ENCODE results near the gene LIMK1. TPM values are rescaled to one million over a fixed set of nuclear protein-coding genes. Genes with fewer than 3 reads are reported as not detected.

LIMK1 gene
- total RNA-seq, 2 experiments from 2014 or later, result 7.8 to 8.2 TPM

DNA sequence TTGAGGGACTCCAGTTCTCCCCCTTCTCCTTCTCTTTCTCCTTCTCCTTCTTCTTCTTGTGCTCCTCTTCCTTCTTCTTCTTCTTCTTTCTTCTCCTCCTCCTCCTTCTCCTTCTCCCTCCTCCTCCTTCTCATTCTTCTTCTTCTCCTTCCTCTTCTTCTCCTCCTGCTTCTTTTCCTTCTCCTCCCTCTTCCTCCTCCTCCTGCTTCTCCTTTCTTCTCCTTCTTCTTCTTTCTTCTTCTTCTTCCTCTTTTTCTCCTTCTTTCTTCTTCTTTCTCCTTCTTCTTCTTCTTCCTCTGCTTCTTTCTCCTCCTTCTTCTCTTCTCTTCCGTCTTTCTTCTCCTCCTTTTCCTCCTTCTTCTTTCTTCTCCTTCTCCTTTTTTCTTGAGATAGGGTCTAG, 25.6 kb upstream of the LIMK1 start:
- Mint-ChIP-seq H3K9me3 (no peaks in the 10 kb centered on the region), H3K27ac (no peak overlapping the region), H3K36me3 (ENCODE audit: low read depth) (no peaks in the 10 kb centered on the region), H3K4me1 (ENCODE audit: low read depth) (no peaks in the 10 kb centered on the region), H3K27me3 (no peaks in the 10 kb centered on the region), H3K4me3 (no peak overlapping the region)
- Histone ChIP-seq H3K36me3 (ENCODE audit: insufficient read depth, low read length) (no peaks in the 10 kb centered on the region), H3K9me3 (ENCODE audit: control insufficient read depth in 1 of 2, insufficient read depth in 1 of 2, low read length in 2 of 2) (peaks cover 0 to 5% of the 10 kb centered on the region in 2 experiments), H3K27ac (ENCODE audit: low read depth in 1 of 2, low read length in 2 of 2) (no peak overlapping the region), H3K27me3 (ENCODE audit: control insufficient read depth in 1 of 2, insufficient read depth in 2 of 2, low read length in 2 of 2) (peaks cover 0 to 3% of the 10 kb centered on the region in 2 experiments), H3K4me1 (ENCODE audit: insufficient read depth, low read length) (peaks cover 10% of the 10 kb centered on the region), H3K4me3 (ENCODE audit: low read length) (no peak overlapping the region)
- TF ChIP-seq CTCF (IDR thresholded peaks at IDR 0.05), result no peak
- ChIA-PET CTCF (no interaction called here), POLR2A (no interaction called here)
- DNase-seq (no peak), ATAC-seq (ENCODE audit: poor library complexity) (no peak)
- intact Hi-C loops (cut with DNase I, micrococcal nuclease), result no loop called here

- ATAC-seq (ENCODE audit: poor library complexity) (no peak), DNase-seq (no peak)
- TF ChIP-seq CTCF (IDR thresholded peaks at IDR 0.05), result no peak
- ChIA-PET POLR2A (no interaction called here), CTCF (no interaction called here)
- no peak overlapping the region for H3K27ac ChIP-seq (ENCODE audit: low read depth in 1 of 2, low read length in 2 of 2)
- H3K4me3 ChIP-seq (ENCODE audit: low read length), result no peak overlapping the region
- H3K4me1 ChIP-seq (ENCODE audit: insufficient read depth, low read length), result peaks cover 10% of the 10 kb centered on the region
- Mint-ChIP-seq H3K4me3 (no peak overlapping the region), H3K27me3 (no peaks in the 10 kb centered on the region), H3K4me1 (ENCODE audit: low read depth) (no peaks in the 10 kb centered on the region), H3K36me3 (ENCODE audit: low read depth) (no peaks in the 10 kb centered on the region), H3K27ac (no peak overlapping the region), H3K9me3 (no peaks in the 10 kb centered on the region)
- no peaks in the 10 kb centered on the region for H3K36me3 ChIP-seq (ENCODE audit: insufficient read depth, low read length)
- intact Hi-C loops (cut with DNase I, micrococcal nuclease), result no loop called here
- H3K27me3 ChIP-seq (ENCODE audit: control insufficient read depth in 1 of 2, insufficient read depth in 2 of 2, low read length in 2 of 2), result peaks cover 0 to 3% of the 10 kb centered on the region in 2 experiments
- H3K9me3 ChIP-seq (ENCODE audit: control insufficient read depth in 1 of 2, insufficient read depth in 1 of 2, low read length in 2 of 2), result peaks cover 0 to 5% of the 10 kb centered on the region in 2 experiments
Observed at GRCh38 chr7:74058486-74058885, 25.1 kb upstream of the LIMK1 start.

GRCh38 chr7:74059037-74059436, 24.6 kb upstream of the LIMK1 start:
- no peak for ATAC-seq (ENCODE audit: poor library complexity)

More at GRCh38 chr7:74059037-74059436, 24.6 kb upstream of the LIMK1 start:
- Histone ChIP-seq H3K36me3 (ENCODE audit: insufficient read depth, low read length) (no peaks in the 10 kb centered on the region), H3K27me3 (ENCODE audit: control insufficient read depth in 1 of 2, insufficient read depth in 2 of 2, low read length in 2 of 2) (peaks cover 0 to 3% of the 10 kb centered on the region in 2 experiments), H3K9me3 (ENCODE audit: control insufficient read depth in 1 of 2, insufficient read depth in 1 of 2, low read length in 2 of 2) (peaks cover 0 to 5% of the 10 kb centered on the region in 2 experiments), H3K27ac (ENCODE audit: low read depth in 1 of 2, low read length in 2 of 2) (no peak overlapping the region), H3K4me3 (ENCODE audit: low read length) (no peak overlapping the region), H3K4me1 (ENCODE audit: insufficient read depth, low read length) (peaks cover 10% of the 10 kb centered on the region)
- no peak for TF ChIP-seq CTCF (IDR thresholded peaks at IDR 0.05)
- no peak for DNase-seq
- H3K9me3 Mint-ChIP-seq, result no peaks in the 10 kb centered on the region
- H3K27ac Mint-ChIP-seq, result no peak overlapping the region
- H3K4me3 Mint-ChIP-seq, result no peak overlapping the region
- H3K36me3 Mint-ChIP-seq (ENCODE audit: low read depth), result no peaks in the 10 kb centered on the region
- no peaks in the 10 kb centered on the region for H3K4me1 Mint-ChIP-seq (ENCODE audit: low read depth)
- POLR2A ChIA-PET, result no interaction called here
- intact Hi-C loops (cut with DNase I, micrococcal nuclease), result no loop called here
- H3K27me3 Mint-ChIP-seq, result no peaks in the 10 kb centered on the region
- CTCF ChIA-PET, result no interaction called here
